ENCODE measurements around the gene THOP1.

DNA sequence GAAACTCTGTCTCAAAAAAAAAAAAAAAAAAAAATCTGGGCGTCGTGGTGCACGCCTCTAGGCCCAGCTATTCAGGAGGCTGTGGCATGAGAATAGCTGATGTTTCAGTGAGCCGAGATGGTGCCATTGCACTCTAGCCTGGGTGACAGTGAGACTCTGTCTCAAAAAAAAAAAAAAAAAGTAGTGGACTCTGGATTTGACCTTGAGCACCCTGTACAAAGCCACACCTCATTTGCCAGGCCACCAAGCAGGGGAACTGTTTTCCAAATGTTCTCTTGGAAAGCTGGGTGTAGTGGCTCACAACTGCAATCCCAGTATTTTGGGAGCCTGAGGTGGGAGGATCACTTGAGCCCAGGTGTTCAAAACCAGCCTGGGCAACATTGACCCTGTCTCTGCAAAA, 52.1 kb downstream of the THOP1 start:
- TF ChIP-seq, protein P1, sequence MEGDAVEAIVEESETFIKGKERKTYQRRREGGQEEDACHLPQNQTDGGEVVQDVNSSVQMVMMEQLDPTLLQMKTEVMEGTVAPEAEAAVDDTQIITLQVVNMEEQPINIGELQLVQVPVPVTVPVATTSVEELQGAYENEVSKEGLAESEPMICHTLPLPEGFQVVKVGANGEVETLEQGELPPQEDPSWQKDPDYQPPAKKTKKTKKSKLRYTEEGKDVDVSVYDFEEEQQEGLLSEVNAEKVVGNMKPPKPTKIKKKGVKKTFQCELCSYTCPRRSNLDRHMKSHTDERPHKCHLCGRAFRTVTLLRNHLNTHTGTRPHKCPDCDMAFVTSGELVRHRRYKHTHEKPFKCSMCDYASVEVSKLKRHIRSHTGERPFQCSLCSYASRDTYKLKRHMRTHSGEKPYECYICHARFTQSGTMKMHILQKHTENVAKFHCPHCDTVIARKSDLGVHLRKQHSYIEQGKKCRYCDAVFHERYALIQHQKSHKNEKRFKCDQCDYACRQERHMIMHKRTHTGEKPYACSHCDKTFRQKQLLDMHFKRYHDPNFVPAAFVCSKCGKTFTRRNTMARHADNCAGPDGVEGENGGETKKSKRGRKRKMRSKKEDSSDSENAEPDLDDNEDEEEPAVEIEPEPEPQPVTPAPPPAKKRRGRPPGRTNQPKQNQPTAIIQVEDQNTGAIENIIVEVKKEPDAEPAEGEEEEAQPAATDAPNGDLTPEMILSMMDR (IDR thresholded peaks at IDR 0.05; ENCODE audit: low read depth, low read length, poor library complexity, severe bottlenecking), result no peak
- no peak for TF ChIP-seq EZH2phosphoT487 (IDR thresholded peaks at IDR 0.05; ENCODE audit: borderline replicate concordance, low read length)
